ENCODE data around the gene UNC45B.
"Not testable (repeated sequence)": the region's sequence is repeated elsewhere in the genome, so short reads cannot be mapped to it uniquely, and the experiment has no call there.

The UNC45B gene, protein sequence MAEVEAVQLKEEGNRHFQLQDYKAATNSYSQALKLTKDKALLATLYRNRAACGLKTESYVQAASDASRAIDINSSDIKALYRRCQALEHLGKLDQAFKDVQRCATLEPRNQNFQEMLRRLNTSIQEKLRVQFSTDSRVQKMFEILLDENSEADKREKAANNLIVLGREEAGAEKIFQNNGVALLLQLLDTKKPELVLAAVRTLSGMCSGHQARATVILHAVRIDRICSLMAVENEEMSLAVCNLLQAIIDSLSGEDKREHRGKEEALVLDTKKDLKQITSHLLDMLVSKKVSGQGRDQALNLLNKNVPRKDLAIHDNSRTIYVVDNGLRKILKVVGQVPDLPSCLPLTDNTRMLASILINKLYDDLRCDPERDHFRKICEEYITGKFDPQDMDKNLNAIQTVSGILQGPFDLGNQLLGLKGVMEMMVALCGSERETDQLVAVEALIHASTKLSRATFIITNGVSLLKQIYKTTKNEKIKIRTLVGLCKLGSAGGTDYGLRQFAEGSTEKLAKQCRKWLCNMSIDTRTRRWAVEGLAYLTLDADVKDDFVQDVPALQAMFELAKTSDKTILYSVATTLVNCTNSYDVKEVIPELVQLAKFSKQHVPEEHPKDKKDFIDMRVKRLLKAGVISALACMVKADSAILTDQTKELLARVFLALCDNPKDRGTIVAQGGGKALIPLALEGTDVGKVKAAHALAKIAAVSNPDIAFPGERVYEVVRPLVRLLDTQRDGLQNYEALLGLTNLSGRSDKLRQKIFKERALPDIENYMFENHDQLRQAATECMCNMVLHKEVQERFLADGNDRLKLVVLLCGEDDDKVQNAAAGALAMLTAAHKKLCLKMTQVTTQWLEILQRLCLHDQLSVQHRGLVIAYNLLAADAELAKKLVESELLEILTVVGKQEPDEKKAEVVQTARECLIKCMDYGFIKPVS

DNA sequence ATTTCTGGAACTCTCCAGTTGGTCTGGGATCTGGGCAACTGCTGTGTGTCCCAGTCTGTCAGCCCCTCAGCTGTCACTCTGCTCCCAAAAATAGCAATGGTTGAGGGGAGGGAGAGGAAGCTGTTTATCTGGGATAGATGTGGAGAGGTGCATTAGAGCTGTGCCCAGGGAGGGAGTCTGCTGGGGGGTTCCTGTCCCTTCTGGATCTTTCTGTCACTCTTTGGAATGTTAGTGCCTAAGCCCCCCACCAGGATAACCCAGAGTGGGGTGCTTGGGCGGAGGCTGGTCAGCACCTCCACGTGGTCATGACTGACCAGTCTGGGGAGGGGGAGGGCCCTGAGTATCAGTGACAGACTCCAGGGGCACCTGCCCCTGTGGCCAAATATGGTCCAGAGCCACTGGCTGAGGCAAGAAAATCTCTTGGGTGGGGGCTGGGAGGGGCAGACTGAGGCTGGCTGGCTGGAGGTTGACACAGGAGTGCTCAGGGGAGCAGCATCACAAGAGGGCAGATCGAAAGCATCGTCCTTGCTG is at the start of gene UNC45B:
UNC45B (plus strand) TSS at position 443 of the 531 bp plus-strand sequence. CDS start 447 bp downstream, outside the sequence.
- DNase-seq = no peak

DNA sequence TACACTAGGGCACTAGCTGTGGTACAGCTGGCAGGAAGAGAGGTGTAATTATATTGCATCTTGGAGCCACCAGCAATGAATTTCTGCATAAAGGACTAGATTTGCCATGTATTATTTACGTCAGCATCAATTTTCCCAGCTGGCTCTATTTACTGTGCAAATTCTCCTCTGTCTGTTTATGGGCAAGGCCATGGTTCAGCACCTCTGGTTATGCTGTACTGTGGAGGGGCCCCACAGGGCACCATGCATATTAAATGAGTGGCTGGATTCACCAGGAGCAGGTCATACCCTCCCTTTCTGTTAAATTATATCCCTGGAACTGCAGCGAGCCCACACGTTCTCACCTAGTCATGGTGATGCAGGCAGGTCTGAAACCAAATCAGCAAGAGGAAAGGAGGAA is 47.7 kb upstream of the UNC45B start:
- DNase-seq = no peak

DNA sequence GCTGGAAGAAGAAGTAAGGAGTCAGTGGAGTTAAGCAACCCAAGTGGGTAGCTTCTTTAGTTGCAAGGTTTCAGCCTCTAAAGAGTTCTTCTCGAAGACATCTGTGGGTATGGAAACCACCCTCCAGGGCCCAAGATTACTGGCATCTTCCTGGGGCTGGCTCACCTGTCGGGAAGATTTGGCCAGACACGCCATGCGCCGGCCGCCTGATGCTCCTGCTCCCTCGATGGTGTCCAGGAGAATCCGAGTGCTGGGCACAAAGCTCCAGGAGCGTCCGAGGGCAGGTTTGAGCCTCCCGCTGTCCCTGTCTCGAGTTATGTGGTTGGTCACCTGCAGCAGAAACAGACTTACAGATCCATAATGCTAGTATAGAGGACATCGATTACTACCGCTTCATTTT is 46.6 kb upstream of the UNC45B start:
- no peak for DNase-seq

DNA sequence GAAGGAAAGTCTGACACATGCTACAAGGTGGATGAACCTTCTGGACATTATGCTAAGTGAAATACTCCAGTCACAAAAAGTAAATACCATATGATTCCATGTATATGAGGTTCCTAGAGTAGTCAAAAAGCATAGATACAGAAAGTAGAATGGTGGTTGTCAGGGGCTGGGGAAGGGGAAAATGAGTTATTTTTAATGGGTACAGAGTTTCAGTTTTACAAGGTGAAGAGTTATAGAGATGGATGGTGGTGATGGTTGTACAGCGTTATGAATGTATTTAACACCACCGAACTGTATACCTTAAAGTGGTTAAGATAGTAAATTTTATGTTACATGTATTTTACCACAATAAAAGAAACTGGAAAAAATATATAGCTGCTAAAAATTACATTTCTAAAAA is 45.9 kb upstream of the UNC45B start:
- DNase-seq = no peak

DNA sequence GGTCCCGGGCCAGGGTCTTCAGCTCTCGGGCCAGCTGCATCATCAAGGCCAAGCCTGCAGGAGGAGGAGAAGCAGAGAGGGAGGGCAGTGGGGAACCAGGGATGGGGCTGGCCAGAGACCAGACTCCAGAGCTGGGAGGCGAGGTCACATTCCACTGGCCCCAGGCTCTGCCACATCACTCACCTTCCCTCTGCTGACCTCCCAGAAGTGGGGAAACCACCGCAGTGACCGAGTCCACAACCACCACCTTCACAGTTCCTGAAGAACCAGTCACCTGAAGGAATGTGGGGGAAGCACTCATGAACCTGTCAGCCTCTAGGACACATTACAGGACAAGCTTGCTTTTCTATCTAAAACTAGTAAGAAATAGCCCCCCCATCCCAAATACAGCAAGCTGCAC is 44.3 kb upstream of the UNC45B start:
- DNase-seq = no peak

DNA sequence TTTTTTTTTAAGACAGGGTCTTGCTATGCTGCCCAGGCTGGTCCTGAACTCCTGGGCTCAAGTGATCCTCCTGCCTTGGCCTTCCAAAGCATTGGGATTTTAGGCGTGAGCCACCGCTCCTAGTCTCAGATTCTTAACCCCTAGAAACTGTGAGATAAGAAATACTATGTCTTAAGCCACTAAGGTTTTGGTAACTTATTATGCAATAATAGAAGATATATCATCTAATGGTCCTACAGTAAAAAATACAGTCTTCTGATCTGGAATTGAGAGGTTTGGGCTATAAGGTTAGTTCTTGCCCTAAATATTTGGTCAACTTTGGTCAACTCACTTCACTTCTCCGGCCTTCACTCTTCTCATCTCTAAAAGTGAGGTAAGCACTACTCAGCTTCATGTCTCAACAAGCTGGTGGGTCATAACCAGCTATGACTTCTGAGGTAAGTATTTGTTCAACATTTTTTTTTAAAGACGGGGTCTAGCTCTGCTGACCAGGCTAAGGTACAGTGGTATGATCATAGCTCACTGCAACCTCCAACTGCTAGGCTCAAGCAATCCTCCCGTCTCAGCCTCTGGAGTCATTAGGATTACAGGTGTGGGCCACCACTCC is 42.7 kb upstream of the UNC45B start:
- no peak for DNase-seq

DNA sequence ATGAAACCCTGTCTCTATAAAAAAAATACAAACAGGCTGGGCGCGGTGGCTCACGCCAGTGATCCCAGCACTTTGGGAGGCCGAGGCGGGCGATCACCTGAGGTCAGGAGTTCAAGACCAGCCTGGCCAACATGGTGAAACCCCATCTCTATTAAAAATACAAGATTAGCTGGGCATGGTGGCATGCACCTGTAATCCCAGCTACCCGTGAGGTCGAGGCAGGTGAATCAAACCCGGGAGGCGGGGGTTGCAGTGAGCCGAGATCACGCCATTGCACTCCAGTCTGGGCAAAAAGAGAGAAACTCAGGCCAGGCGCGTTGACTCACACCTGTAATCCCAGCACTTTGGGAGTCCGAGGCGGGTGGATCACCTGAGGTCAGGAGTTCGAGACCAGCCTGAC is 36.8 kb upstream of the UNC45B start:
- DNase-seq = not testable (repeated sequence)

DNA sequence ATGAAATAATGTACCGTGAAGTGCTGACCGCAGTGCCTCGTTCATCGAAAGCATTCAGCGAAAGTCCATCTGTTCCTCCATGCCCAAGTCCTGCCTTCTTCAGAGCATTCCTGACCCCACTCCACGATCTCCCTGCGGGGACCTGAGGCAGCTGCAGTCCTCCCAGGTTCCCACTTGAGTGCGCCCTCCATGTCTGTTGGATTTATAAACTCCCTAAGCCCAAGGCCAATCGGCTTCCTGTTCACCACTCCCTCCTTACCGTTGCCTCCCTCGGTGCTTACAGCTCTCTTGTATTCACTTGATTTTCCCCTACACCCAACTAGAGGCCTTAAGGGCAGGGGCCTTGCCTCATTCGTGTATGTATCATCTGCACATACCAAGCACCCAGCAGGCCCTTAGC is 30.8 kb upstream of the UNC45B start:
- DNase-seq = no peak

DNA sequence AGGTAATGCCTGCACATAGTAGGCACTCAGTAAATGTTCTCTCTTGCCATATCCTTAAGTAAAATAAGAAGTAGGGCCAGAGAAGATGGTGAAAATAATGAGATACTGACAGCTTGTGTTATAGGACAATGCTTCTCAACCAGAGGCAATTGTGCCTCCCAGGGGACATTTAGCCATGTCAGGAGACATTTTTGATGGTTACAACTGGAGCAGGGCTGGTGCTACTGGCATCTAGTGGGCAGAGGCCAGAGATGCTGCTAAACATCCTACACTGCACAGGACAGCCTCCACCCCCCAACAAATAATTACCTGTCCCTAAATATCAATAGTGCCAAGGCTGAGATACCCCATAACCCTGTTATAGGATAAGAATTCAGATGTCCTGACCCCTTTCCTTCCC is 29.6 kb upstream of the UNC45B start:
- DNase-seq = peak; percentile 17 to 35

DNA sequence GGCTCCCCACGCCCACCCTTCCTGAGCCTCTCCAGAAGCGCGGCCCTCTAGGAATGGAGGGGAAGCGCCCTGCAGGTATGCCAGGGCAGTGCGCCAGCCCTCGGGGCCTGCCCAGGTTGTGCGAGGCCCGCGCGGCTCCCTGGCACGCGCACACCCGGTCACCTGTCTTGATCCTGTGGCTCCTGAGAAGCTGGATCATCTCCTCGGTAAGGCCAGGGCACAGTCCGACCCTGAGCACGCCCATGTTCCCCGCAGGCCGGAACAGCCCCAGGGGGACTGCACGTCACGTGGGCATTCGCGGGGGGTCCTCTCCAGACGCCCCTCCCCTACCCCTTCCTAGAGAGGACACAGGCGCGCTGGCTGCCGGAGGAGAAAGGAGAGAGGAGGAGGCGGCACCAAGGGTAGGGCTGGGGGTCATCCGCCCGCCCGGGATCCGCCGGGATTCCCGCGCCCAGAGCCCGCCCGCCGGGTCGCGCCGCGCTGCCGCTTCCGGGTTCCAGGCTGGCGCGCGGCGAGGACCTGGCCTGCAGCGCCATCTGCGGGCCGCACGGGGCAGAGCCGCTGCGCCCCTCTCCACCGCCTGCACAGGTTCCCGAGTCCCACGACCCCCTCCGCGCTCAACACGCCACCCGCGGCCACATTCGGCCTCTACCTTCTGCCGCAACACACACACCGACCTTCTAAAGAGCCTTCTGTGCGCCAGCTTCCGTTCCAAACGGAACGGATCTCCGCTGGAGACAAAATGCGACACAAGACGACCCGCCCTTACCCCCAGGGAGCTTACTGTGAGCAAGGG is 28.0 kb upstream of the UNC45B start, which contains the start of gene RAD51D:
RAD51D (minus strand) TSS at position 491 of the 796 bp plus-strand sequence; CDS start at position 244, 247 bp downstream.
- DNase-seq = peak; percentile 82 to 83

DNA sequence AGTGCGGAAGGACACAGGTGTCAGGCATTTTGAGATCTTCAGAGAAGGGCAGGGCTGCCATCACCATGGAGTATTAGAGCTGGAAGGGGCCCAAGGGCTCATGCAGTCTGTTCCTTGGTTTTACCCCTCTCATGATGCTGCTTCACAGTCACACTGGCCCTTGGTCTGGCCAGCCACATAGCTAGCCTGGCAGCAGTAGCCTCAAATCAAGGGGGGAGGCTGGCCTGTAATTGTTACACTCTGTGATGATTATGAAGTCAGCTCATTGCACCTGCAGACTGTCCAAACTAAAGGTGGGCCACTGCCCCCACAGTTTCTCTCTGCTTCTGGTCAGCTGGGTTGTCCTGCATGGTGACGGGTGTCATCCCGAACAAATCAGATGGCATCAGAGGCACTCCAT is 26.3 kb upstream of the UNC45B start, which contains the start of gene FNDC8:
FNDC8 (plus strand) TSS at position 301 of the 400 bp plus-strand sequence; CDS start at position 380, 79 bp downstream.
- no peak for DNase-seq

DNA sequence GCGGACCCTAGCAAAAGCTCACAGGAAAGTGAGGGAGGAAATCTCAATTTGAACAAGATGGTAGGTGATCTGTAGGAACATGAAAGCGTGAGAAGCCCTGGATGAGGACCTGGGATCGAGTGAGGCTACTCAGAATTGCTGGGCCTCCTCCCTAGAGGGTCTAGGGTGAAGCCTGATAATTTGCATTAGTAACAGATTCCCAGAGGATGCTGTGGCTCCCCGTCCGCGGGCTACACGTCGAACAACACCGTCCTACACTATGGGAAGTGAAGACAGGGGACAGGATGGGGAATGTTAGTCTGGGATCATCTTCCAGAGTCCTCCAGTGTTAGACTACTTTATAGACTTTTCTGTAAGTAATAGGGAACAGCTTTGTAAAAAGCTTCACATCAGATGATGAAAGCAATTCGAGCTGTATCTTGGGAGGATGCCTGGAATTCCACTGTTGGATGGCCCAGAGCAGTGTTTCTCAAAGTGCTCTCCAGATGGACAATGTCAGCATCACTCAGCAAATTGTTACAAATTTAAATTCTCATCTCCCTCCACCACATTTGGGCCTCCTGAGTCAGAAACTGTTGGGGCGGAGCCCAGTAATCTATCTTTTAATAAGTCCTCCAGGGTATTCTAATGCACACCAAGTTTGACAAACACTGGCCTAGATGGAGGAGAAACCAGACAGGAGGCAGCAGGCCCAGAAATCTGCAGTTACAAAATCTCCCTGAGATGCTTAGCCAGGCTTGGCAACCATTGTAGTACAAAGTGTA is 19.7 kb upstream of the UNC45B start:
- DNase-seq = no peak

DNA sequence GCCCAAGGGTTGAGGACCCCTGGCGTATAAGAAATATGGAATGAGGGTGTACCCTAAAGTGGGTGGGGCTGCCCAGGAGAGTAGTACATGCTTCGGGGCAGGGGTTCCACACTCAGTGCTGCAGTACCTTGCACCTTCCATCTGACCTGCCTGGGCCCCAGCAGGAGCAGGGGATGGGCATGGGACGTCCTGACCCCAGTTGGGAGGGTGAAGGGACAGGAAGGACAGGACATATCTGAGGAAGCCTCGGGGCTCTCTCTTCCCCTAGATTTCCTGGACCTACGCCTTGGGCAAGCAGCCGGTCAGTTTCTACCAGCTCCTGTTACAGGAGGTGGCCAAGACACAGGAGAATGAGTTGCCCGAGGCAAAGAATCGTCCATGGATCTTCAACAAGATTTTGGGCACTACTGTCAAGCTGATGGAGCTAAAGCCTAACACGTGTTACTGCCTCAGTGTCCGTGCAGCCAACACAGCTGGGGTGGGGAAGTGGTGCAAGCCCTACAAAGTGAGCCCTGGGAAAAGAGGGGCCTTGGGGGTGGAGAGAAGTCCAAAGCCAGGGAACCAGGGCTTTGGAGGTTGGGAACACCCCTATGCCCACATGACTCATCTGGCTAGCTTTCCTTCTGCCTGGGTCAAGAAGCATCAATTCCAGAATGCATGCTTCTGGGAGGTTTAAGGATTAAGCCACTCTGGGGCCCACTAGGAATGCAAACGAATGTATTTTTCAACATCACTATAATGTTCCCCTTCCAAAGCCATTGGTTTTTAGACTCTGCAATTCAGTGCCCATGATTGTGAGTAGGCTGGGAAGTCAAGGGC is 18.3 kb upstream of the UNC45B start:
- no peak for DNase-seq

DNA sequence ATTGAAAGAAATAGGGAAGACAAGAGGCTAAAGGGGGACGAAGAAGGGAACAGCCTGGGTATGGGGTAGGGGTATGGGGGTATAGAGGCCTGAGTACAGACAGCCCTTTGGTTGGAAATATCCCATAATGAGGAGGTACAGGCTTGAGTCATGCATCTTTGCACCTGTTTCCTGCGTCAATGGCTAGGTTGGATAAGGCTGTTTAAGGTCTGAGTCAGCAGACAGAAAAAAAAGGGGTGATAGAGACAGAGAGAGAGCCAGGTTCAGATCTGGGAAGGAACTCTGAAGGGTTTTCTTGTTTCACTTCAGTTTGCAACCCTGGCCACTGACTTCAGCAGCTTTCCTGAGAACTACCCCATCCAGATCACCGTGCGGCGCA is 17.7 kb upstream of the UNC45B start:
- no peak for DNase-seq

DNA sequence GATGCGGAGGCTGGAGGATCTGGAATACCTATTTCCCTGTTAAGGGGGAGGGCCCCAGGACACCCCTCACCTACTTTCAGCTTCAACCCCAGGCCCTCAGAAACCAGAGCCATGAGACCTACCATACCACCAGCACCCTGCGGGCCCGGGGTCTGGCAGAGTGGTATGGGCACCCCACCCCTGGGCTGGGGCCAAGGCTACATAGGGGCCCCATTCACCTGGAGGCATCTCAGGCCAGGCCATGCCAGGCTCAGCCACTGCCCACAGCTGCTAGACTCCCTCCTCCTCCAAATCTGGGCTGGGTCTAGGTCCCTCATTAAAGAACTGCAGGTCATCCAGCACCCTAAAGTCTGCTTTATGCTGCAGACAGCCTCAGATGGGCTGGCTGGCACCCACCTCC is 17.2 kb upstream of the UNC45B start:
- no peak for DNase-seq

DNA sequence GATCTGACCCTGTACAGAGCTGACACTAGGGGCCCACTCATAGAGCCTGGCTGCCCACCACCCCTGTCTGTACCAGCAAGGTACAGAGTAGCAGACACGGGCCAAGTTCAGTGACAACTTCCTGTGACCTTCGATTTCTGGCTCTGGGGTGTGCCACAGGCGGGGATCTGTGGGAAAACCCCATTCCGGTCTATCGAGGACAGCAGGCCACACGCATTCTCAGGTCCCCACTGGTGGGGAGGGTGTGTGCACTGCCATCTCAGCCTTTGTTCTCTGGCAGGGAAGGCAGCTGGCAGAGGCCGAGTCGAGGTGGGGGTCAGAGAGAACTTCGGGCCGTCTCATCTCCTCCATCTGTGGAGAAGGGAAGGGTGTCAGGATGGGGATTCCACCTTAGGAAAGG is 15.5 kb upstream of the UNC45B start:
- no peak for DNase-seq

DNA sequence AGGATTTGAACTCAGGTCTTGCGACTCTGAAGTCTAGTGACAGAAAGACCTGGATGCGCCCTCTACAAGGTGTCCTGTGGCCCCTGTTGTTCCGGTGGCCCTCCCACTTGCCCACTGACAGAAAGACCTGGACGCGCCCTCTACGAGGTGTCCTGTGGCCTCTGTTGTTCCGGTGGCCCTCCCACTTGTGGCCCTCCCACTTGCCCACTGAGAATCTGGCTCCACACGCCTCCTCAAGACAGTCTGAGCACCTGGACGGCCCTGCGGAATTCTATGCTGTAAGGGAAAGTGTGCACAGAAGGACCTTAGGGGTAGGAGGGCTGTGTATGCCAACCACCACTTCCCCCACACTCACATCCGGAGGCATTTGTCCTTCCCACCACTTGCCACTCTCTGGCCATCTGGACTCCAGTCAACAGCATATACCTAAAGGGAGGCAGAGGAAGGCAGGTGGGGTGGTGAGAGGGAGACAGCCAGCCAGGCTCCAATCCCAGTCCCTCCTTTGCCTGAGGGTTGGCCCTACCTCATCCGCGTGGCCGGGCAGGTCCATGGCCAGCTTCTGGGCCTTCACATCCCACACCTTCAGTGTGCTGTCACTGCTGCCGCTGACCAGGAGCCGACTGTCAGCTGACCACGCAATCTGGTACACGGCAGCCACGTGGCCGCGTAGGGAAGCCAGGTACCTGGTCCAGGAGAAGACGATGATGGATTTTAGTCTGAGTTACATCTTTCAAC is 14.6 kb upstream of the UNC45B start:
- no peak for DNase-seq

DNA sequence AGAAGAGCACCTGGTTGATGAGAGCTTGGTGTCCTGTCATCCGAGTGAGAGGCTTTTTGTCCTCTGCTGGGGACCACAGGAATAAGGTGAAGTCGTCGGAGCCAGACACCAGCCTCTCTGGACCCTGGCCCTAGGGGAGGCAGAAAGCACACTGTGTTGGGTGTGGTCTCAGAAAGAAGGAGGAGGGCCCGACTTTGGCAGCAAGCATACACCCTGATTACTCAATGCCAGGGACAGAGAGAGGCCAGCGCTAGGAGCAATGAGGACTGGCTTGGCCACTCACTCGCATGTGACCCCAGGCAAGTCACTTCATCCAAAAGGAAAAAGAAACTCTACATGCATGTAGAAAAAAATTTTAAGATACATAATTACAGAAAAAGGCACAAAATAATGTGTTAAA is 12.3 kb upstream of the UNC45B start:
- DNase-seq = no peak

DNA sequence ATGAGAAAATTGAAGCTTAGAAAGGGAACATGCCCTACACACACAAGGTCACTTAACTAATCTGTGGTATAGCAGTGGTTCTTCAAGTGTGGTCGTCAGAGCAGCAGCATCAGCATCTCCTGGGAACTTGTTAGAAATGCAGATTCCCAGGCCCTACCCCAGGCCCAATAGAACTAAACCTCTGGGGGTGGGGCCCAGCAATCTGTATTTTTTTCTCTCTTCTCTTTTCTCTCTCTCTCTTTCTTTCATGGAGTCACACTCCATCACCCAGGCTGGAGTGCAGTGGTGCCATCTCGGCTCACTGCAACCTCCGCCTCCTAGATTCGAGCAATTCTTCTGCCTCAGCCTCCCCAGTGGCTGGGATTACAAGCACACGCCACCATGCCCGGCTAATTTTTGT is 9.4 kb upstream of the UNC45B start:
- no peak for DNase-seq

Data from CD4-positive, alpha-beta T cell treated with Interleukin-1 beta for 1 hour (primary cell).